KMS-11 (cell line): Measurements from ENCODE around the gene CCR4.

Source experiments
- H2AFZ ChIP-seq: fragments of 200-600 bp; sonication (generic); 2 replicates; pipeline ENCODE4 v1.6.1; 2016; ENCODE audit warnings: antibody characterized with exemption, mixed run types, low read depth
- H3K27ac ChIP-seq: fragments of 200-600 bp; sonication (generic); 2 replicates; pipeline ENCODE4 v1.6.1; 2016; ENCODE audit warnings: mild to moderate bottlenecking, mixed run types
- H3K27me3 ChIP-seq: fragments of 200-600 bp; sonication (generic); 2 replicates; pipeline ENCODE4 v1.6.1; 2017; ENCODE audit warnings: mild to moderate bottlenecking, low read depth, mixed run types, moderate library complexity; ENCODE audit not compliant: insufficient read depth
- H3K36me3 ChIP-seq: fragments of 200-600 bp; sonication (generic); 2 replicates; pipeline ENCODE4 v1.6.1; 2017; ENCODE audit warnings: mild to moderate bottlenecking, mixed run types; ENCODE audit not compliant: insufficient read depth
- H3K4me1 ChIP-seq: fragments of 200-600 bp; sonication (generic); 2 replicates; pipeline ENCODE4 v1.6.1; 2016; ENCODE audit warnings: mild to moderate bottlenecking, low read depth, mixed run types; ENCODE audit not compliant: poor library complexity, severe bottlenecking
- H3K4me2 ChIP-seq: fragments of 200-600 bp; sonication (generic); 2 replicates; pipeline ENCODE4 v1.7.0; 2016; ENCODE audit warnings: mild to moderate bottlenecking, mixed run types
- H3K4me3 ChIP-seq: fragments of 200-600 bp; sonication (generic); IDR thresholded peaks from 2 replicates; pipeline ENCODE4 v1.6.1; 2017; ENCODE audit warnings: low read depth, low read length, mixed read lengths; ENCODE audit not compliant: insufficient read depth
- H3K79me2 ChIP-seq: fragments of 200-600 bp; sonication (generic); 2 replicates; pipeline ENCODE4 v1.6.1; 2016; ENCODE audit warnings: low read depth, mixed run types; ENCODE audit not compliant: insufficient read depth
- H3K9ac ChIP-seq: fragments of 200-600 bp; sonication (generic); 2 replicates; pipeline ENCODE4 v1.6.1; 2016; ENCODE audit warnings: mild to moderate bottlenecking, mixed run types
- H4K20me1 ChIP-seq: fragments of 200-600 bp; sonication (generic); 2 replicates; pipeline ENCODE4 v1.6.1; 2016; ENCODE audit warnings: mild to moderate bottlenecking, mixed run types; ENCODE audit not compliant: insufficient read depth
- CTCF ChIP-seq: fragments of 200-600 bp; sonication (generic); conservative IDR thresholded peaks from 2 replicates; pipeline ENCODE4 v1.6.1; 2017; ENCODE audit warnings: low read depth, mild to moderate bottlenecking, antibody characterized with exemption, low read length, moderate library complexity, mixed read lengths

Gene CCR4

DNA sequence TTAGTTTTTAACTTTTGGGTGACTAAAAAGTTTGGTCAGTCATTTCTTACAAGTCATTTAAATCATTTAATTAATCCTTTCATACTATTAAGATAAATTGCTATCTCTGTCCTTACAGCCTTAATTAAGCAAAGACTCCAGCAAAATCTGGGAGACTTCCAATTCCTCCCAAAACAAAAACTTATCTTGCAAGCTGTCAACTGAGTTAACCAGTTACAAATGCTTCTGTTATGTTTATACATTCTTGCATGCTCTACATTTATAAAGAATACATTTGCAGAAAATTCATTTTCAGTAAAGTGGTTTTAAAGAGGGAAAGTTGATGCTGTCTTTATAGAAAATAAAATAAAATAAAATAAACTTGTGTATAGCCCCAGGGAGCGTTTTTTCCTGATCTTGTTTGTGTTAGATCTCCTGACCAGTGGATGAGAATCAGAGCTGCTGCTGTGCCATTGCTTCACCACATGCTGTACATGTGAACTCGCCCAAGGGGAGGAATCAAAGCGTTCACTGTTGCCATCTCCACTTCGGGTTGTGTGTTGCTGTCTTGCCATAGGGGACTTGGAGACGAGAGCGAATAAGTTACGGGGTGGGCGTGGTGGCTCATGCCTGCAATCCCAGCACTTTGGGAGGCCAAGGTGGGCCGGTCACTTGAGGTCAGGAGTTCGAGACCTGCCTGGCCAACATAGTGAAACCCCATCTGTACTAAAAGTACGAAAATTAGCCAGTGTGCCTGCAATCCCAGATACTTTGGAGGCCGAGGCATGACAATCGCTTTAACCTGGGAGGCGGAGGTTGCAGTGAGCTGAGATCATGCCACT, 5.5 kb downstream of the CCR4 start:
- no peak for TF ChIP-seq CTCF
- H2AFZ ChIP-seq, result no peak overlapping the region
- H3K9ac ChIP-seq, result no peak overlapping the region
- no peak overlapping the region for H3K27ac ChIP-seq
- H3K4me1 ChIP-seq, result no peaks in the 10 kb centered on the region
- H3K4me2 ChIP-seq, result no peak overlapping the region
- no peak overlapping the region for H3K4me3 ChIP-seq
- no peaks in the 10 kb centered on the region for H3K79me2 ChIP-seq
- H4K20me1 ChIP-seq, result no peaks in the 10 kb centered on the region
- H3K36me3 ChIP-seq, result no peaks in the 10 kb centered on the region
- H3K27me3 ChIP-seq, result no peaks in the 10 kb centered on the region

- no peak for TF ChIP-seq CTCF
- no peak overlapping the region for H2AFZ ChIP-seq
- no peaks in the 10 kb centered on the region for H3K79me2 ChIP-seq
- no peak overlapping the region for H3K27ac ChIP-seq
- no peaks in the 10 kb centered on the region for H3K4me1 ChIP-seq
- no peaks in the 10 kb centered on the region for H4K20me1 ChIP-seq
- no peak overlapping the region for H3K9ac ChIP-seq
- H3K36me3 ChIP-seq, result no peaks in the 10 kb centered on the region
- H3K27me3 ChIP-seq, result no peaks in the 10 kb centered on the region
- H3K4me2 ChIP-seq, result no peak overlapping the region
- no peak overlapping the region for H3K4me3 ChIP-seq
These were observed 7.1 kb downstream of the CCR4 start for GRCh38 chr3:32958509-32958908.

DNA sequence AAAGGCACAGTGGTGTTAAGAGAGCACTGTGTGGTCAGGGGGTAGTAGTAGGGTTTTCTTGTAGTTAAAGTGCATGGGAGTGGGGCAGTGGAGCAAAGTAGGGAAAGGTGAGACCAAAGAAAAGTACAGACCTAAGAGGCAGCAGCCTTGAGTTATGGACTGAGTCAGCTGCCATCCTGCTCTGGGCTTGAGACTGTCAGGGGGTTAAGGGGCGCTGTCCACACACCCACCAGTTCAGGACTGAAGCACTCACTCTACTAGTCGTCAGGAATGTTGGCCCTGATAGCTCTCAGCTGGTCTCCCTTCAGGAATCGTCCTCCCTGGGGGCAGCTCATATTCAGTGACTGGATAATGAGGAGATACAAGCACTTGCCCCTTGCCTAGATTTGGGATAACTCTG, 7.9 kb downstream of the CCR4 start:
- no peaks in the 10 kb centered on the region for H4K20me1 ChIP-seq
- no peak overlapping the region for H2AFZ ChIP-seq
- no peak overlapping the region for H3K9ac ChIP-seq
- H3K4me2 ChIP-seq, result no peak overlapping the region
- H3K4me3 ChIP-seq, result no peak overlapping the region
- H3K27me3 ChIP-seq, result no peaks in the 10 kb centered on the region
- H3K36me3 ChIP-seq, result no peaks in the 10 kb centered on the region
- no peaks in the 10 kb centered on the region for H3K79me2 ChIP-seq
- H3K4me1 ChIP-seq, result no peaks in the 10 kb centered on the region
- TF ChIP-seq CTCF, result no peak
- H3K27ac ChIP-seq, result no peak overlapping the region

GRCh38 chr3:32960404-32961170, 9.1 kb downstream of the CCR4 start:
- Histone ChIP-seq H3K4me1 (no peaks in the 10 kb centered on the region), H3K79me2 (no peaks in the 10 kb centered on the region), H3K36me3 (no peaks in the 10 kb centered on the region), H3K27ac (no peak overlapping the region), H3K27me3 (no peaks in the 10 kb centered on the region), H4K20me1 (no peaks in the 10 kb centered on the region), H3K9ac (no peak overlapping the region), H3K4me2 (no peak overlapping the region), H2AFZ (no peak overlapping the region), H3K4me3 (no peak overlapping the region)
- TF ChIP-seq CTCF, result no peak
